HL-60 (cell line): ENCODE results near the gene DCPS.

Experiments used
- DNase-seq, 2 experiments: peaks; one replicate each; pipeline ENCODE4 v3.0.0-alpha.2; 2010 to 2020; ENCODE audit warnings: low read depth in 1 of 2, low spot score in 1 of 2
- H3K27ac ChIP-seq: fragments of 250-450 bp; sonication (Bioruptor Pico); replicated peaks from 2 replicates; pipeline ENCODE4 v1.5.1; 2020; ENCODE audit warnings: mild to moderate bottlenecking, moderate library complexity
- H3K27me3 ChIP-seq: fragments of 250-450 bp; sonication (Bioruptor Pico); 2 replicates; pipeline ENCODE4 v1.5.1; 2021; ENCODE audit warnings: mild to moderate bottlenecking, moderate library complexity; ENCODE audit not compliant: insufficient read depth, poor library complexity, severe bottlenecking
- H3K4me3 ChIP-seq: replicated peaks from 2 replicates; pipeline ENCODE4 v1.5.1; 2011; ENCODE audit warnings: mild to moderate bottlenecking, control low read depth, low read length; ENCODE audit not compliant: insufficient read depth
- GABPA ChIP-seq: IDR thresholded peaks from 2 replicates; pipeline ENCODE4 v1.6.1; 2012; ENCODE audit warnings: low read depth
- POLR2AphosphoS5 ChIP-seq: IDR thresholded peaks from 2 replicates; pipeline ENCODE4 v1.6.1; 2012; ENCODE audit warnings: low read depth
- SPI1 ChIP-seq: IDR thresholded peaks from 2 replicates; pipeline ENCODE4 v1.6.1; 2012; ENCODE audit warnings: low read depth, mild to moderate bottlenecking, borderline replicate concordance
- TF ChIP-seq, protein P1 (sequence below): IDR thresholded peaks from 2 replicates; pipeline ENCODE4 v1.6.1; 2012; ENCODE audit warnings: low read depth; ENCODE audit not compliant: insufficient replicate concordance
- TF ChIP-seq, protein P2 (sequence below): IDR thresholded peaks from one replicate; pipeline ENCODE4 v1.5.1; 2011; ENCODE audit warnings: low read length, control low read depth, inconsistent platforms; ENCODE audit not compliant: insufficient read depth

Gene DCPS

GRCh38 chr11:126277322-126277721 lies 26.5 kb upstream of the DCPS start:
- Histone ChIP-seq H3K27me3 (no peaks in the 10 kb centered on the region), H3K27ac (no peak overlapping the region), H3K4me3 (no peak overlapping the region)
- no peak for DNase-seq
- TF ChIP-seq GABPA = no peak
- no peak for TF ChIP-seq POLR2AphosphoS5
- TF ChIP-seq, protein P1, sequence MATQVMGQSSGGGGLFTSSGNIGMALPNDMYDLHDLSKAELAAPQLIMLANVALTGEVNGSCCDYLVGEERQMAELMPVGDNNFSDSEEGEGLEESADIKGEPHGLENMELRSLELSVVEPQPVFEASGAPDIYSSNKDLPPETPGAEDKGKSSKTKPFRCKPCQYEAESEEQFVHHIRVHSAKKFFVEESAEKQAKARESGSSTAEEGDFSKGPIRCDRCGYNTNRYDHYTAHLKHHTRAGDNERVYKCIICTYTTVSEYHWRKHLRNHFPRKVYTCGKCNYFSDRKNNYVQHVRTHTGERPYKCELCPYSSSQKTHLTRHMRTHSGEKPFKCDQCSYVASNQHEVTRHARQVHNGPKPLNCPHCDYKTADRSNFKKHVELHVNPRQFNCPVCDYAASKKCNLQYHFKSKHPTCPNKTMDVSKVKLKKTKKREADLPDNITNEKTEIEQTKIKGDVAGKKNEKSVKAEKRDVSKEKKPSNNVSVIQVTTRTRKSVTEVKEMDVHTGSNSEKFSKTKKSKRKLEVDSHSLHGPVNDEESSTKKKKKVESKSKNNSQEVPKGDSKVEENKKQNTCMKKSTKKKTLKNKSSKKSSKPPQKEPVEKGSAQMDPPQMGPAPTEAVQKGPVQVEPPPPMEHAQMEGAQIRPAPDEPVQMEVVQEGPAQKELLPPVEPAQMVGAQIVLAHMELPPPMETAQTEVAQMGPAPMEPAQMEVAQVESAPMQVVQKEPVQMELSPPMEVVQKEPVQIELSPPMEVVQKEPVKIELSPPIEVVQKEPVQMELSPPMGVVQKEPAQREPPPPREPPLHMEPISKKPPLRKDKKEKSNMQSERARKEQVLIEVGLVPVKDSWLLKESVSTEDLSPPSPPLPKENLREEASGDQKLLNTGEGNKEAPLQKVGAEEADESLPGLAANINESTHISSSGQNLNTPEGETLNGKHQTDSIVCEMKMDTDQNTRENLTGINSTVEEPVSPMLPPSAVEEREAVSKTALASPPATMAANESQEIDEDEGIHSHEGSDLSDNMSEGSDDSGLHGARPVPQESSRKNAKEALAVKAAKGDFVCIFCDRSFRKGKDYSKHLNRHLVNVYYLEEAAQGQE = no peak
- TF ChIP-seq, protein P2, sequence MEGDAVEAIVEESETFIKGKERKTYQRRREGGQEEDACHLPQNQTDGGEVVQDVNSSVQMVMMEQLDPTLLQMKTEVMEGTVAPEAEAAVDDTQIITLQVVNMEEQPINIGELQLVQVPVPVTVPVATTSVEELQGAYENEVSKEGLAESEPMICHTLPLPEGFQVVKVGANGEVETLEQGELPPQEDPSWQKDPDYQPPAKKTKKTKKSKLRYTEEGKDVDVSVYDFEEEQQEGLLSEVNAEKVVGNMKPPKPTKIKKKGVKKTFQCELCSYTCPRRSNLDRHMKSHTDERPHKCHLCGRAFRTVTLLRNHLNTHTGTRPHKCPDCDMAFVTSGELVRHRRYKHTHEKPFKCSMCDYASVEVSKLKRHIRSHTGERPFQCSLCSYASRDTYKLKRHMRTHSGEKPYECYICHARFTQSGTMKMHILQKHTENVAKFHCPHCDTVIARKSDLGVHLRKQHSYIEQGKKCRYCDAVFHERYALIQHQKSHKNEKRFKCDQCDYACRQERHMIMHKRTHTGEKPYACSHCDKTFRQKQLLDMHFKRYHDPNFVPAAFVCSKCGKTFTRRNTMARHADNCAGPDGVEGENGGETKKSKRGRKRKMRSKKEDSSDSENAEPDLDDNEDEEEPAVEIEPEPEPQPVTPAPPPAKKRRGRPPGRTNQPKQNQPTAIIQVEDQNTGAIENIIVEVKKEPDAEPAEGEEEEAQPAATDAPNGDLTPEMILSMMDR = no peak
- no peak for TF ChIP-seq SPI1

GRCh38 chr11:126277780-126278179 lies 26.1 kb upstream of the DCPS start:
- Histone ChIP-seq H3K27ac (no peak overlapping the region), H3K4me3 (no peak overlapping the region), H3K27me3 (no peaks in the 10 kb centered on the region)
- TF ChIP-seq POLR2AphosphoS5 = no peak
- TF ChIP-seq, protein P2 = no peak
- TF ChIP-seq GABPA = no peak
- TF ChIP-seq SPI1 = no peak
- DNase-seq = no peak

GRCh38 chr11:126279191-126279590 lies 24.7 kb upstream of the DCPS start:
- DNase-seq = no peak
- Histone ChIP-seq H3K27me3 (no peaks in the 10 kb centered on the region), H3K4me3 (no peak overlapping the region), H3K27ac (no peak overlapping the region)
- TF ChIP-seq POLR2AphosphoS5 = no peak
- no peak for TF ChIP-seq SPI1
- TF ChIP-seq, protein P2 = no peak
- no peak for TF ChIP-seq GABPA
- TF ChIP-seq, protein P1 = no peak

DNA sequence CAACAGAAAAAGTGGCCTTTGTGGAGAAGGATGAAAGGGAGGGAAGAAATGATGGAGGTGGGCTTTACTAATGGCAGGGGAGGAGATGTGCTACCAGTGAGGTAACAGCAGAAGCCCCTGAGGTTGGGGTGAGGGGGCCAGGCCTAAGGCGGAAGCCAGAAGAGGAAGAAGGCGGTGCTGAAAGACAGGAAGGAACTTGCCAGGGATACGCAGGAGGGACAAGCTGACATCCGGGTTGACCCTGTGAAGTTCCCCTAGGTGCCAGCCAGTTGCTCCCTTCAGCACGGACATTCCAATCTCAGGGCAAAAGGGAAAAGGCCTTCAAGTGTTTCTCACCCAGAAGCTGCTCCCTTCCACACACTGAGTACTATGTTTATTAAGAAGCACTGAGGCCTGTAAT lies 23.3 kb upstream of the DCPS start:
- peak overlapping the region; percentile 61 for H3K27ac ChIP-seq
- H3K4me3 ChIP-seq = no peak overlapping the region
- H3K27me3 ChIP-seq = no peaks in the 10 kb centered on the region
- DNase-seq = peak; percentile 65 to 80
- peak; percentile 61 for TF ChIP-seq GABPA
- TF ChIP-seq, protein P1 = no peak
- peak; percentile 62; the same call in 1 of the 2 replicates for TF ChIP-seq SPI1
